HUES64 (cell line): ENCODE data around the gene MARS1.
"Not testable (repeated sequence)": the region's sequence is repeated elsewhere in the genome, so short reads cannot be mapped to it uniquely, and the experiment has no call there.

Source experiments
- H3K27ac ChIP-seq: 2 replicates; pipeline ENCODE4 v1.7.0; 2013; ENCODE audit warnings: low read depth, low read length, inconsistent platforms
- H3K27me3 ChIP-seq: 2 replicates; pipeline ENCODE4 v1.6.1; 2013; ENCODE audit warnings: mild to moderate bottlenecking, low read length; ENCODE audit not compliant: insufficient read depth
- H3K36me3 ChIP-seq: 2 replicates; pipeline ENCODE4 v1.6.1; 2013; ENCODE audit warnings: mild to moderate bottlenecking, low read length; ENCODE audit not compliant: insufficient read depth
- H3K4me1 ChIP-seq: 2 replicates; pipeline ENCODE4 v1.6.1; 2013; ENCODE audit warnings: mild to moderate bottlenecking, low read length, moderate library complexity; ENCODE audit not compliant: insufficient read depth
- H3K4me3 ChIP-seq: 2 replicates; pipeline ENCODE4 v1.5.1; 2013; ENCODE audit warnings: mild to moderate bottlenecking, low read length, moderate library complexity
- H3K9ac ChIP-seq: 2 replicates; pipeline ENCODE4 v1.6.1; 2013; ENCODE audit warnings: mild to moderate bottlenecking, low read depth, low read length
- H3K9me3 ChIP-seq: 2 replicates; pipeline ENCODE4 v1.6.1; 2013; ENCODE audit warnings: low read depth, low read length; ENCODE audit not compliant: insufficient read depth
- WGBS: fragments of 150-250, 120-280 bp; methylation state at CpG from one replicate; pipeline ENCODE4 v1.1.7; 2013; ENCODE audit warnings: missing lambda C conversion rate; 5-methylcytosine and 5-hydroxymethylcytosine counted together

MARS1 gene

GRCh38 chr12:57498132-57498502 lies 10.2 kb downstream of the MARS1 start:
- H3K9ac ChIP-seq = no peak overlapping the region
- peaks cover 73% of the 10 kb centered on the region for H3K36me3 ChIP-seq
- no peaks in the 10 kb centered on the region for H3K4me1 ChIP-seq
- 93% methylated on average over 9 of the region's 9 CpGs for WGBS
- H3K27ac ChIP-seq = no peak overlapping the region
- H3K4me3 ChIP-seq = no peak overlapping the region
- H3K27me3 ChIP-seq = no peaks in the 10 kb centered on the region
- H3K9me3 ChIP-seq = no peaks in the 10 kb centered on the region

DNA sequence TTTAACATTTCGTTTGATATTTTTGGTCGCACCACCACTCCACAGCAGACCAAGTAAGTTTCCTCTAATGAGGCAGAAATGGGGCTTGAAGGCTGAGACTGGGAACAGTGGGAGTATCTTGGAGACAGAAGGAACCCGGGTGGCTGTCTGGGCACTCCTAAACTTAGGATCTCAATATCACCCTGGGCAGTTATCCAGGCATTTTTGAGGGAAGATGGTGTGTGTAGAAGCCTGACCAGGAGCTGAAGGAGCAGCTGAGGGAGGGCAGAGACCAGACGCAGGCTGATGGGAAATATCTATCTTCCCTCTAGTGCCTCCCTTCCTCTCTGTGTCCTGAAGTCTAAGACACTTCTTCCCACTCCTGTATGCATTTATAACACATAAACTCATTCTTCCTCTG lies 10.7 kb downstream of the MARS1 start:
- no peak overlapping the region for H3K27ac ChIP-seq
- H3K36me3 ChIP-seq = peaks cover 76% of the 10 kb centered on the region
- no peaks in the 10 kb centered on the region for H3K9me3 ChIP-seq
- H3K4me1 ChIP-seq = no peaks in the 10 kb centered on the region
- H3K27me3 ChIP-seq = no peaks in the 10 kb centered on the region
- 95% methylated on average over 4 of the region's 4 CpGs for WGBS
- no peak overlapping the region for H3K4me3 ChIP-seq
- H3K9ac ChIP-seq = no peak overlapping the region

DNA sequence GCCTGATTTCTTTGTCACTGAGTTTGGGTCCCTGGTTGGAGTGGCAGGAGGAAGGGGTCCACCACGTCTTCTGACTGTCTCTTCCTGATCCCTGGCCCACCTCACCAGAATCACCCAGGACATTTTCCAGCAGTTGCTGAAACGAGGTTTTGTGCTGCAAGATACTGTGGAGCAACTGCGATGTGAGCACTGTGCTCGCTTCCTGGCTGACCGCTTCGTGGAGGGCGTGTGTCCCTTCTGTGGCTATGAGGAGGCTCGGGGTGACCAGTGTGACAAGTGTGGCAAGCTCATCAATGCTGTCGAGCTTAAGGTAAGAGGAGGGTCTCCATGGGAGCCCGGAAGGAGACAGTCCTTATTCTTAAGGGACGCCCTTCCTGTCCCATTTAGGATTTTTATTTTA lies 12.3 kb downstream of the MARS1 start:
- H3K9ac ChIP-seq = no peak overlapping the region
- whole genome bisulfite sequencing = 96% methylated on average over 11 of the region's 11 CpGs
- H3K9me3 ChIP-seq = no peaks in the 10 kb centered on the region
- H3K27me3 ChIP-seq = no peaks in the 10 kb centered on the region
- no peak overlapping the region for H3K4me3 ChIP-seq
- H3K4me1 ChIP-seq = no peaks in the 10 kb centered on the region
- H3K36me3 ChIP-seq = peaks cover 88% of the 10 kb centered on the region
- H3K27ac ChIP-seq = no peak overlapping the region

DNA sequence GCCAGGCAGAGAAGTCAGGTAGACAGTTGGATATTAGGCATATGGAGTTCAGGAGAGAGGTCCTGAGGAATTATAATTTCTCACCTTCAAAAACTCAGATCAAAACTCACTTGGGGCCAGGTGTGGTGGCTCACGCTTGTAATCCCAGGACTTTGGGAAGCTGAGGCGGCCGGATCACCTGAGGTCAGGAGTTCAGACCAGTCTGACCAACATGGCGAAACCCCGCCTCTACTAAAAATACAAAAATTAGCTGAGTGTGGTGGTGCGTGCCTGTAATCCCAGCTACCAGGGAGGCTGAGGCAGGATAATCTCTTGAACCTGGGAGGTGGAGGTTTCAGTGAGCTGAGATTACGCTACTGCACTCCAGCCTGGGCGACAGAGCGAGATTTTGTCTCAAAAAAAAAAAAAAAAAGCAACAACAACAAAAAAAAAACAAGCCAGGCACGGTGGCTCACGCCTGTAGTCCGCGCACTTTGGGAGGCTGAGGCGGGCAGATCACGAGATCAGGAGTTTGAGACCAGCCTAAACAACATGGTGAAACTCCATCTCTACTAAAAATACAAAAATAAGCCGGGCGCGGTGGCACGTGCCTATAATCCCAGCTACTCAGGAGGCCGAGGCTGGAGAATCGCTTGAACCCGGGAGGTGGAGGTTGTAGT lies 14.6 kb downstream of the MARS1 start:
- H3K27me3 ChIP-seq, H3K9ac ChIP-seq, H3K27ac ChIP-seq, H3K4me1 ChIP-seq, H3K4me3 ChIP-seq, H3K9me3 ChIP-seq: not testable (repeated sequence)
- H3K36me3 ChIP-seq = peaks cover 85% of the 10 kb centered on the region
- 97% methylated on average over 20 of the region's 22 CpGs for WGBS

DNA sequence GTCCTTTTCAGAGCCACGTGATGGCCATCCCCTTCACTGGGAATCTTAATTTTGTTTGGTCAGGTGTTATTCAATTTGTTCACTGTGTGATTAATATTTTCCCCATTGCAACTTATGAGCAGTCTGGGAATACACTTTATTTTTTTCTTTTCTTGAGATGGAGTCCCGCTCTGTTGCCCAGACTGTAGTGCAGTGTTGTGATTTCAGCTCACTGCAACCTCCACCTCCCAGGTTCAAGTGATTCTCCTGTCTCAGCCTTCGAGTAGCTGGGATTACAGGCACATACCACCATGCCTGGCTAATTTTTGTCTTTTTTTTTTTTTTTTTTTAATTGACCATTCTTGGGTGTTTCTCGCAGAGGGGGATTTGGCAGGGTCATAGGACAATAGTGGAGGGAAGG lies 18.7 kb downstream of the MARS1 start:
- H3K9ac ChIP-seq, H3K4me3 ChIP-seq, H3K4me1 ChIP-seq, H3K27ac ChIP-seq, H3K27me3 ChIP-seq, H3K9me3 ChIP-seq: not testable (repeated sequence)
- peaks cover 81% of the 10 kb centered on the region for H3K36me3 ChIP-seq
- WGBS = 96% methylated on average over 3 of the region's 4 CpGs

DNA sequence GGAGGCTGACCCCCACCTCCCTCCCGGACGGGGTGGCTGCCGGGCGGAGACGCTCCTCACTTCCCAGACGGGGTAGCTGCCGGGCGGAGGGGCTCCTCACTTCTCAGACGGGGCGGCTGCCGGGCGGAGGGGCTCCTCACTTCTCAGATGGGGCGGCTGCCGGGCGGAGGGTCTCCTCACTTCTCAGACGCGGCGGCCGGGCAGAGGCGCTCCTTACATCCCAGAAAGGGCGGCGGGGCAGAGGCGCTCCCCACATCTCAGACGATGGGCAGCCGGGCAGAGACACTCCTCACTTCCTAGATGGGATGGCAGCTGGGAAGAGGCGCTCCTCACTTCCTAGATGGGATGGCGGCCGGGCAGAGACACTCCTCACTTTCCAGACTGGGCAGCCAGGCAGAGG lies 19.9 kb downstream of the MARS1 start:
- H3K27me3 ChIP-seq = not testable (repeated sequence)
- 99% methylated on average over 17 of the region's 28 CpGs for WGBS
- H3K36me3 ChIP-seq = peaks cover 81% of the 10 kb centered on the region

GRCh38 chr12:57511161-57511560 lies 23.3 kb downstream of the MARS1 start:
- WGBS = 93% methylated on average over 4 of the region's 4 CpGs

More for the DNA sequence above, 19.9 kb downstream of the MARS1 start:
- not testable (repeated sequence) for H3K4me3 ChIP-seq, H3K4me1 ChIP-seq, H3K9ac ChIP-seq, H3K27ac ChIP-seq, H3K9me3 ChIP-seq

DNA sequence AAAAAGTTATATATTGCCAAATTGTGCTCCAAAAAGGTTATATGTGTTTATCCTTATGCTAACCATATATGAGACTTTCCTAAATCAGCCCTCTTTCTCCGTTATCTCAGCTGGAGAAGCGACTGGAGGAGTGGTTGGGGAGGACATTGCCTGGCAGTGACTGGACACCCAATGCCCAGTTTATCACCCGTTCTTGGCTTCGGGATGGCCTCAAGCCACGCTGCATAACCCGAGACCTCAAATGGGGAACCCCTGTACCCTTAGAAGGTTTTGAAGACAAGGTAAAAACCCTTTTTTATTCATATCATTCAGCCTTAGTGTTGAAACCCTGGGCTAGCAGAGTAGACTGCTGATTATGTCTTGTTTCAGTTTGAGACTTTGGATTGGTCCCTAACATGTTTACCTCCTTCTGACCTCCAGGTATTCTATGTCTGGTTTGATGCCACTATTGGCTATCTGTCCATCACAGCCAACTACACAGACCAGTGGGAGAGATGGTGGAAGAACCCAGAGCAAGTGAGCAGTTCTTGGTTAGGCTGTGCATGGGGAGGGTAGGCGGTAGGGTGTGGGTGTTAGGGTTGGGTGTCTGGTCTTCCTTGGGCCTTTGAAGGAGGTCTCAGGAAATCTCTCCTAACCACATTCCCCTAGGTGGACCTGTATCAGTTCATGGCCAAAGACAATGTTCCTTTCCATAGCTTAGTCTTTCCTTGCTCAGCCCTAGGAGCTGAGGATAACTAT lies 23.9 kb downstream of the MARS1 start:
- Histone ChIP-seq H3K9ac (no peak overlapping the region), H3K4me3 (no peak overlapping the region), H3K27me3 (no peaks in the 10 kb centered on the region), H3K27ac (no peak overlapping the region), H3K36me3 (peaks cover 83% of the 10 kb centered on the region), H3K4me1 (no peaks in the 10 kb centered on the region), H3K9me3 (no peaks in the 10 kb centered on the region)
- WGBS = 98% methylated on average over 7 of the region's 7 CpGs

More at GRCh38 chr12:57511161-57511560, 23.3 kb downstream of the MARS1 start:
- peaks cover 82% of the 10 kb centered on the region for H3K36me3 ChIP-seq
- no peak overlapping the region for H3K4me3 ChIP-seq
- no peaks in the 10 kb centered on the region for H3K4me1 ChIP-seq
- H3K9me3 ChIP-seq = 0 out of 2 replicates have a peak, but pooled peaks cover 2% of the 10 kb centered on the region
- no peak overlapping the region for H3K27ac ChIP-seq
- H3K27me3 ChIP-seq = no peaks in the 10 kb centered on the region
- H3K9ac ChIP-seq = no peak overlapping the region

DNA sequence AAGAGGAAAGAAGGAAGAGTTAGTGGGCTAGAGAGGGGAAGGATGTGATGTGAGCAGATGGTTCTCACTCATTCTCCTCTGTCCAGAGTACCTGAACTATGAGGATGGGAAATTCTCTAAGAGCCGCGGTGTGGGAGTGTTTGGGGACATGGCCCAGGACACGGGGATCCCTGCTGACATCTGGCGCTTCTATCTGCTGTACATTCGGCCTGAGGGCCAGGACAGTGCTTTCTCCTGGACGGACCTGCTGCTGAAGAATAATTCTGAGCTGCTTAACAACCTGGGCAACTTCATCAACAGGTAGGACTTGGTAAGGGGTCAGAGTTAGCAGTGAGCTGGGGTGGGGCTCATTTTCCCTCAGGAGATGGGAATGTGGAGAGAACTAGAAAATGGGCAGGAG lies 24.8 kb downstream of the MARS1 start:
- no peaks in the 10 kb centered on the region for H3K4me1 ChIP-seq
- H3K9ac ChIP-seq = no peak overlapping the region
- H3K9me3 ChIP-seq = no peaks in the 10 kb centered on the region
- WGBS = 97% methylated on average over 6 of the region's 6 CpGs
- no peak overlapping the region for H3K27ac ChIP-seq
- peaks cover 92% of the 10 kb centered on the region for H3K36me3 ChIP-seq
- H3K4me3 ChIP-seq = no peak overlapping the region
- H3K27me3 ChIP-seq = no peaks in the 10 kb centered on the region

DNA sequence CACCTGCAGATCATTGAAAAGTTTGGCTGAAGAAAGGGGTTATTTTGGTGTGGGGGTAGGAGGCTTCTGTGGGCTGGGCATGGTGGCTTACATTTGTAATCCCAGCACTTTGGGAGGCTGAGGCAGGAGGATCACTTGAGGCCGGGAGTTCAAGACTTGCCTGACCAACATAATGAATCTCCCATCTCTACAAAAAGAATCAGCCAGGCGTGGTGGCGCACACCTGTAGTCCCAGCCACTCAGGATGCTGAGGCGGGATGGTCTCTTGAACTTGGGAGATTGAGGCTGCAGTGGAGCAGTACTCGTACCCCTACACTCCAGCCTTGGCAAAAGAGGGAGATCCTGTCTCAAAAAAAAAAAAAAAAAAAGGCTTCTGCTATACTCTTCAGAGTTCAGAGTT lies 25.4 kb downstream of the MARS1 start:
- H3K9ac ChIP-seq = no peak overlapping the region
- no peaks in the 10 kb centered on the region for H3K9me3 ChIP-seq
- 91% methylated on average over 5 of the region's 5 CpGs for WGBS
- no peaks in the 10 kb centered on the region for H3K4me1 ChIP-seq
- H3K36me3 ChIP-seq = peaks cover 97% of the 10 kb centered on the region
- H3K27me3 ChIP-seq = no peaks in the 10 kb centered on the region
- no peak overlapping the region for H3K27ac ChIP-seq
- H3K4me3 ChIP-seq = no peak overlapping the region

DNA sequence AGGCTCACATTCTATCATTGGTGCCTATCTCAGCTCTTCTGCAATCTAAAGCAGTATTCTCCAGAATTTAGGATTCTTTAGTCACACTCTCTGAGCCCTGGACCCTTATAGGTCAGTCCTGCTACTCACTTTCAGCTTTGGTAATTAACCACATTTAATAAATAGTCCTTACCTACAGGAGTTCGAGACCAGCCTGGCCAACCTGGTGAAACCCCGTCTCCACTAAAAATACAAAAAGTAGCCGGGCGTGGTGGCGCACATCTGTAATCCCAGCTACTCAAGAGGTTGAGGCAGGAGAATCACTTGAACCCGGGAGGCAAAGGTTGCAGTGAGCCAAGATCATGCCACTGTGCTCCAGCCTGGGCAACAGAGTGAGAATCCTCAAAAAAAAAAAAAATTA lies 25.8 kb downstream of the MARS1 start:
- not testable (repeated sequence) for H3K27ac ChIP-seq
- WGBS = 97% methylated on average over 6 of the region's 6 CpGs

More for the DNA sequence above, 25.8 kb downstream of the MARS1 start:
- not testable (repeated sequence) for H3K9me3 ChIP-seq, H3K4me3 ChIP-seq, H3K4me1 ChIP-seq, H3K9ac ChIP-seq, H3K27me3 ChIP-seq
- peaks cover 98% of the 10 kb centered on the region for H3K36me3 ChIP-seq
